ENCODE results near the gene SORT1.

DNA sequence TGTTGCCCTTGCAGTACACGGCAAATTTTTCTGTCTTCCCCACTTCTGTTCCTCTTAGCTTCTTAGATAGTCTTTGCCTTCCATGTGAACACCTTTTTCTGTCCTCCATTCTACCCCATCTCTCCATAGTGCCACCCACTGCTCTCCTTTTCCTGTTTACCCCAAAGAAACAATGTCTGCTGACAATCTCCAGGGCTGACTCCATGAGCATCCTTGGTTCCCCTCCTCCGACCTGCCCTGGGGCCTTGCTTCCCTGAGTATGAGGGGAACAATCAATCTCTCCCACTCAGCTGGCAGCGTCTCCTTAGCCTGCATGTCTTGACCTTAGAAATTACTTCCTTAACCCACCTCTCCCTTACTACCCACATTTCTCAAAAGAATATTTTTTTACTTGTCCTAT is 78.6 kb downstream of the SORT1 start:
- no peak for TF ChIP-seq CTCF (IDR thresholded peaks at IDR 0.05)
- TF ChIP-seq EP300 (IDR thresholded peaks at IDR 0.05), result no peak
